ENCODE results near the gene CALN1. TPM values are rescaled to one million over a fixed set of nuclear protein-coding genes. Genes with fewer than 3 reads are reported as not detected.

CALN1 gene
- polyA plus RNA-seq, 1 donor from 2014 or later: 7.8 TPM

- no peak overlapping the region for H3K4me2 ChIP-seq (ENCODE audit: low read length)
- no peaks in the 10 kb centered on the region for H3K9me3 ChIP-seq (ENCODE audit: low read length)
- no peak overlapping the region for H2AFZ ChIP-seq (ENCODE audit: low read depth, low read length)
- H4K20me1 ChIP-seq (ENCODE audit: insufficient read depth): no peaks in the 10 kb centered on the region
- no peaks in the 10 kb centered on the region for H3K27me3 ChIP-seq (ENCODE audit: insufficient read depth, low read depth, low read length)
- H3K36me3 ChIP-seq (ENCODE audit: insufficient read depth, low read length): no peaks in the 10 kb centered on the region
- TF ChIP-seq RAD21 (conservative IDR thresholded peaks at IDR 0.05) (no peak), REST (IDR thresholded peaks at IDR 0.05; ENCODE audit: borderline replicate concordance) (no peak), CTCF (IDR thresholded peaks at IDR 0.05; ENCODE audit: poor library complexity, severe bottlenecking) (no peak), SMC3 (conservative IDR thresholded peaks at IDR 0.05; ENCODE audit: poor library complexity) (no peak), POLR2AphosphoS5 (IDR thresholded peaks at IDR 0.05) (no peak), MXI1 (conservative IDR thresholded peaks at IDR 0.05; ENCODE audit: poor library complexity, severe bottlenecking) (no peak), EP300 (conservative IDR thresholded peaks at IDR 0.05; ENCODE audit: poor library complexity, severe bottlenecking) (no peak), EZH2 (IDR thresholded peaks at IDR 0.05; ENCODE audit: borderline replicate concordance, insufficient read depth, low read length, poor library complexity, severe bottlenecking) (no peak), TAF1 (IDR thresholded peaks at IDR 0.05; ENCODE audit: low read depth) (no peak)
- no peak overlapping the region for H3K4me3 ChIP-seq (ENCODE audit: low read length)
- H3K27ac ChIP-seq (ENCODE audit: low read length): no peak overlapping the region
- no peaks in the 10 kb centered on the region for H3K9me2 ChIP-seq (ENCODE audit: insufficient read depth, low read length)
- no peaks in the 10 kb centered on the region for H3K79me2 ChIP-seq (replicated peaks; ENCODE audit: insufficient read depth, low read length)
- no peaks in the 10 kb centered on the region for H3F3A ChIP-seq (ENCODE audit: insufficient read depth, low read length, poor library complexity, severe bottlenecking)
- no peak overlapping the region for H3K9ac ChIP-seq (ENCODE audit: low read length)
Measured at GRCh38 chr7:72196176-72196575, 216.0 kb downstream of the CALN1 start.

GRCh38 chr7:72190919-72191318 lies 221.2 kb downstream of the CALN1 start:
- Histone ChIP-seq H3K9me2 (ENCODE audit: insufficient read depth, low read length) (no peaks in the 10 kb centered on the region), H3K36me3 (ENCODE audit: insufficient read depth, low read length) (no peaks in the 10 kb centered on the region), H3F3A (ENCODE audit: insufficient read depth, low read length, poor library complexity, severe bottlenecking) (no peaks in the 10 kb centered on the region), H2AFZ (ENCODE audit: low read depth, low read length) (no peak overlapping the region), H3K9me3 (ENCODE audit: low read length) (no peaks in the 10 kb centered on the region), H3K79me2 (replicated peaks; ENCODE audit: insufficient read depth, low read length) (no peaks in the 10 kb centered on the region), H3K4me3 (ENCODE audit: low read length) (no peak overlapping the region), H4K20me1 (ENCODE audit: insufficient read depth) (no peaks in the 10 kb centered on the region), H3K9ac (ENCODE audit: low read length) (no peak overlapping the region), H3K27ac (ENCODE audit: low read length) (no peak overlapping the region), H3K27me3 (ENCODE audit: insufficient read depth, low read depth, low read length) (no peaks in the 10 kb centered on the region), H3K4me2 (ENCODE audit: low read length) (no peak overlapping the region)
- TF ChIP-seq EP300 (conservative IDR thresholded peaks at IDR 0.05; ENCODE audit: poor library complexity, severe bottlenecking): no peak
- TF ChIP-seq REST (IDR thresholded peaks at IDR 0.05; ENCODE audit: borderline replicate concordance): no peak
- TF ChIP-seq POLR2AphosphoS5 (IDR thresholded peaks at IDR 0.05): no peak
- TF ChIP-seq TAF1 (IDR thresholded peaks at IDR 0.05; ENCODE audit: low read depth): no peak

All from neural cell (in vitro differentiated cells).